Astrocyte of the spinal cord (primary cell): ENCODE data around the gene ENPP6.

Source experiments
- DNase-seq: peaks from one replicate; pipeline ENCODE4 v3.0.0; 2011; ENCODE audit warnings: low read depth, low spot score
- H3K4me3 ChIP-seq: 2 replicates; pipeline ENCODE4 v1.5.1; 2011; ENCODE audit warnings: low read depth, mild to moderate bottlenecking, low read length, moderate library complexity
- in situ Hi-C: cut with HindIII; loops from 2 replicates; pipeline ENCODE4 v1.10.0; 2017; ENCODE audit warnings: low sequenced_read_pairs
- TF ChIP-seq, protein P1 (sequence below): IDR thresholded peaks from 2 replicates; pipeline ENCODE4 v1.5.1; 2012; ENCODE audit warnings: low read depth, mild to moderate bottlenecking, low read length, inconsistent platforms

The ENPP6 gene

DNA sequence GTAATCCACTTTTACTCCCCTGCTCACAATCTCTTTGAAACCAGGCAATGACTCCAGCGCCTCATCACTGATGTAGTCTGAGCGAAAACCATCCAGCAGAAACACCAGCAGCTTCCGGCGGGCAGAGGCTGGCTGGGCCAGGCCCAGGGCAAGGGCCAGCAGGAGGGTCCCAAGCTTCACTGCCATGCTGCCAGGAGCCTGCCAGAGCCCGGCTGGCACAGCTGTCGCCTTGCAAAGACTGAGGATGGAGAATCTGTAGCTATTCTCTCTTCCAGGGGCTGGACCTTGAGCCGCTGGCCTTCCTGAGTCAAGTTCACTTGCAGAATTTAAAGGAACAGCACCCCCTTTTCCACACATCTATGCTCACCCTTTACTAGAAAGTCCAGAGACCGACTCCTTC lies at the start of gene ENPP6:
Gene ENPP6 (minus strand): TSS at position 240 of the 400 bp plus-strand sequence. CDS start 54 bp downstream, at position 186.
- H3K4me3 ChIP-seq = no peak within 1 kb of the TSS
- in situ Hi-C loops = no loop called here

DNA sequence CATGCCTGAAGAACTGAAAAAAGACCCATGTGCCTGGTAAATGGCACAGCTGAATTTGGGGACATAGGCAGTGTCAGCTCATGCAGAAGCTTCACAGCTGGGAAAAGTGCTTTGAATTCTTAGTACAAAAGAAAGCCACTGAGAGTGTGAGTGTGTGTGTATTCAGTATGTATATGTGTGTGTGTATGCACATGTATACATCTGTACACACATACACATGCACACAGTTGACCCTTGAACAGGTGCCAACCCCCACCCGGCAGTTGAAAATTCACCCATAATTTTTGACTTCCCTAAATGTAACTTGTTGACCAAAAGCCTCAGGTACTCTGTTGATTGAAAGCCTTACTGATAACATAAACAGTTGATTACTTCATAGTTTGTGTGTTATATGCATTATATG lies 49.5 kb upstream of the ENPP6 start:
- TF ChIP-seq, protein P1, sequence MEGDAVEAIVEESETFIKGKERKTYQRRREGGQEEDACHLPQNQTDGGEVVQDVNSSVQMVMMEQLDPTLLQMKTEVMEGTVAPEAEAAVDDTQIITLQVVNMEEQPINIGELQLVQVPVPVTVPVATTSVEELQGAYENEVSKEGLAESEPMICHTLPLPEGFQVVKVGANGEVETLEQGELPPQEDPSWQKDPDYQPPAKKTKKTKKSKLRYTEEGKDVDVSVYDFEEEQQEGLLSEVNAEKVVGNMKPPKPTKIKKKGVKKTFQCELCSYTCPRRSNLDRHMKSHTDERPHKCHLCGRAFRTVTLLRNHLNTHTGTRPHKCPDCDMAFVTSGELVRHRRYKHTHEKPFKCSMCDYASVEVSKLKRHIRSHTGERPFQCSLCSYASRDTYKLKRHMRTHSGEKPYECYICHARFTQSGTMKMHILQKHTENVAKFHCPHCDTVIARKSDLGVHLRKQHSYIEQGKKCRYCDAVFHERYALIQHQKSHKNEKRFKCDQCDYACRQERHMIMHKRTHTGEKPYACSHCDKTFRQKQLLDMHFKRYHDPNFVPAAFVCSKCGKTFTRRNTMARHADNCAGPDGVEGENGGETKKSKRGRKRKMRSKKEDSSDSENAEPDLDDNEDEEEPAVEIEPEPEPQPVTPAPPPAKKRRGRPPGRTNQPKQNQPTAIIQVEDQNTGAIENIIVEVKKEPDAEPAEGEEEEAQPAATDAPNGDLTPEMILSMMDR = no peak
- in situ Hi-C loops = no loop called here
- DNase-seq = no peak
- no peak overlapping the region for H3K4me3 ChIP-seq

More for the DNA sequence above, at the start of gene ENPP6:
- TF ChIP-seq, protein P1 = no peak
- DNase-seq = no peak

DNA sequence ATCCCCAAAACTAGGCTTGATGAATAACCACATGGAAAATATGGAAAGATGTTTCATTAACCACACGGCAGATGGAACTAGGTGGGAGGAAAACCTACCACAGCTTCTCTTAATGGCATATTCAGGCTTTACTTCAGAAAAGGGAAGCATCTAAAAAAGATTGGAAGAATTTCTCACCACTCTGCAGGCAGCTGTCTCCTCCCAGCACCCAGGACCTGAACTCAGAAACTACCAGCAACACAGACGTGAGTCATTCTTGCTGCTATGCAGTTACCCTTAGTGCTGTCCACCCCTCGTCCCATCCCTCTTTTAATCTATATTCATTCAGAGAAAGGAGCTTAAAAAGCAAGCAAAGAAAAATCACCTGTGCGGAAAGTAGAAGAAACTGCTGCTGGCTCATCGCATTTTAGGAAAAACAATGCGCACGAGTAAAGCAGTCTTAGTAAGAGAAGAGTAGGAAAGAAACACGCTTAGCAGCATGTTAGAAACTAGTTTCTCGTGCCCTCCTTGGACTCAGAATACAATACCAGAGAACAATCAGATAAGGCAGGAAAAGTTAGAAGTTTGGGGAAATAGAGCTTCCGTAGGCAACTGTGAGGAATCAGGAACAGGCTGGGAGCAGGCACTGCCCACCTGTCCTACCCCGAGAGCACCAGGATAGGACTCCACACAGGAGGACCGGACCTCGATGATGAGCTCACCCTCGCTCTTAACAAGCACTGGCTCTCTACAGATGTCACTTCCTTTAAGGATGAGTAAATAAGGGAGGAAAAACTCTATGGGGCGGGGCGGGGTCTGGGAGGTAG lies 48.1 kb upstream of the ENPP6 start:
- H3K4me3 ChIP-seq = no peak overlapping the region
- TF ChIP-seq, protein P1 = no peak
- peak; percentile 36 for DNase-seq
- in situ Hi-C loops = no loop called here

DNA sequence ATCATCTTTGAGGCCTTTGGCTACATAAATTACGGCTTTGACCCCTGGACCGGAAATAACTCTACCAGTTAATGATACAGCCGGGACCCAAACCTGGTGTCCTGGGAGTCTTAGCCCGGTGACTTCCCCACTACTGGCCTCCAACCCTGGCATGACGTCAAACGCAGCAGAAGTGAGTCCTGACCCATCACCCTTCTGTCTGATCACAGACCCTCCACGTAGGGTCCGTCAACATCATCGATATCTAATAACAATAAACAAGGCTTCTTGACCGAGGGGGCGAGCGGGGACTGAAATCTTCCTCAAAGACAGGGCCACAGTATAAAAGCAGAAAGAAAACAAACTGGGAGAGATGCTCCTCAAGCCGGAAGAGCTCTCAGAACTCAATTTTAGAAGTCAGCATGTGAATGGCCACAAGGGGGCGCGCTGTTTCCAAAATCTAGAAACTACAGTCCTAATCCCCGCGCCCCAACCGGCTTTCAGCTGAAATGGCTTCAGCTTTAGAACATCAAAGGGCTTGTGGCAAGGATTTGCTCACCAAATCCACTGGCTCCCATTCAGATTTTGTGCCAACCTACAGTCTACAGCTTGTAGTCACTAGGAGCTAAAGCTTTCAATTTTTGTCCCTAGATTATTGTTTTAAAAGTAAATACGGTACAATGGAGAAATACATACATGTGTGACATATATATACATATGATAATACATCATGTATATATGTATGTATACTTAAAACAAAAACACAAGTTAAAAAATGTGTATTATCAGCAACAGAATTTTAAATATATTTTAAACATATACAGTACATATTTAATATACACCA lies 46.4 kb upstream of the ENPP6 start:
- TF ChIP-seq, protein P1 = peak; percentile 76
- DNase-seq = peak; percentile 93
- H3K4me3 ChIP-seq = no peak overlapping the region
- in situ Hi-C loops = no loop called here

DNA sequence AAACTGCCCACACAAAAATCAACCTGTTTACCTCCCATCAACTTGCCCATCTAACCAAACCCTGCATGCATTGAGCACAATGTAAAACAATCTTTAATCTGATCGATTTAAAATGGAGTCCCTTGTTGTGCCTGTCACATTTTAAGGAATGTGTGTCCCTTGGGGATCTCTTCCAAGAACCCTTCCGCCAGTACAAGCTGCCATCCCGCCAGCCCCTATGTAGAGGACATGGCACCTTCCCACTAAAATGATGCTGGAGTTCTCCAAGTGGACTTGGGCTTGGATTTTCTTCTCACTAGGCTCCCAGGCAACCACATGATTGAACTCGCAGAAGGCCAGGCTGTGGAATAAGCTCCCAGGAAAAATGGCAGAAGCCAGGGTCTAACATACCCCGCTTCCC lies 45.8 kb upstream of the ENPP6 start:
- in situ Hi-C loops = no loop called here
- no peak overlapping the region for H3K4me3 ChIP-seq
- TF ChIP-seq, protein P1 = no peak
- DNase-seq = no peak

DNA sequence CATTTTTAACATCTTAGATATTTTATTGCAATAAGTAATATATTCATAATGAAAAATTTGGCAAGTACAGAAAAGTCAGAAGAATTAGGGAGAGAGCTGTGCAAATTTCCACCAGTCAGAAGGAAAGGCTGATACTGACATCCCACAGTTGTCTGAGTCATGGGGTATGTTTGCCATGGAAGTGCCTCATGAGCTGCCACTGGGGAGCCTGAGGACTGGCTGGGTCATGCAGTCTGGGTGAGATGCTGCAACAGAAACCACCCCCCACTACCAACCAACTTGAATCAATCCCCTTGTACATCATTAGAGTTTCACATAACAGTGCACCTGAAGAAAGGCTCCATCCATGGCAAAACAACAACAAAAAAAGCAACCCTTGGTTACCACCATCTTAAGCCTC lies 45.2 kb upstream of the ENPP6 start:
- in situ Hi-C loops = no loop called here
- H3K4me3 ChIP-seq = no peak overlapping the region
- TF ChIP-seq, protein P1 = no peak
- DNase-seq = no peak
